NCI-H69 (cell line): ENCODE data around the gene CBFA2T3.

ENCODE experiments used
- DNase-seq: peaks from one replicate; lab custom pipeline; 2025; lab: John Stamatoyannopoulos, UW

The CBFA2T3 gene

DNA sequence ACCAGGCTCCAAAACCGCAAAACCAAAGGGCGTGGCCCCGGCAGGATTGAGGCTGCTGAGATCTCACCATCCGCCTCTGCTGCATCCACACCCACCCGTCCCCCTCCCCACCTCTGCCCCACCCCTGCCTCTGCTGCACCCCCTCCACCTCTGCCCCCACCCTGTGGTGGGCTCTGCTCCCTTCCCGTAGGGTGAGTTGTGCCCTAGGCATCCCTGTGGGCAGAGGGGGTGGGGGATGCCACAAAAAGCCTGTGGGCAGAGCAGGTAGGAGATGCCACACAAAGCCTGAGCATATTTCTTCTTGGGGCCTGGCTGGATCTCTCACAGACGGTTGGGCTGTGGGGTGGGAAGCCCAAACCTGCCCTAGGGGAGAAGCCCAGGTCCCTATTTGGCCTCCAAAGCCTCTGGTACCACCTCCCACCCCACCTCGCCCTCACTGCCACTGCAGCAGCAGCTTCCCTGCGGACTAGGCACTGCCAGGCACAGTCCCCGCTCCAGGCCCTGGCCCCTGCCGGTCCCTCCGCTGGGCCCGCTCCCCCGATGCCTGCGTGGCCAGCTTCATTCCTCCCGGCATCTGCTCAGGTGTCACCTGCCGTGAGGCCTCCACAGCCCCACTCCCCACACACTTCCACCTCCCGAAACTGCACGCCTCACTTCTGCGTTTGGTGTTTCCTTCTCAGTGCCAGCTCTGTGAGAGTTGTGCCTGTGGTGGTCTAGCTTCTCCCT, 99.3 kb downstream of the CBFA2T3 start:
- DNase-seq = no peak

DNA sequence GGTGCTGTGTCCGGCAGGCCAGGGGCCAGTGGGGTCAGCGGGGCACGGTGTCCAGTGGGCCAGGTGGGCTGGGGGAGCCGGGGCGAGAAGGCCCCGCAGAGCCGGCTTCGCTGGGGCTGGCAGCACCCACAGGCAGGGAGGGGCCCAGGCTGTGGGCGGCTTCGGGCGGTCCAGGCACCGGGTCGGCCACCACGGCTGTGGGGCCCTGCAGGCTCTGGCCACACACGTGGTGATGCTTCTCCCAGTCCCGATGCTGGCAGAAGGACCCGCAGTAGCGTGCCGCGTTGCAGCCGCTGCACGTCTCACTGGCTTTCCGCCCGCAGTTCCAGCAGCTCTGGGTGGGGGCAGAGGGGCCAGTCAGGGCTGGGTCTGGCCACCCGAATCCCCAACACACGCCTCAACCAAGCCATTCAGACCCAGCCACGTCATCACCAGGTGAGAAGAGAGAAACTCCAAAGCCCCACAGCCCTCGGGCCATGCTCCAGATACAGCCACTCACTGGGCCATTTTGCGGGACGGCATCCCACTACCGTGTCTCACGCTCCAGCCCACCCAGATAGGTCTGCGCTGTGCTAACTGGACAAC, 100.0 kb downstream of the CBFA2T3 start:
- DNase-seq = no peak

DNA sequence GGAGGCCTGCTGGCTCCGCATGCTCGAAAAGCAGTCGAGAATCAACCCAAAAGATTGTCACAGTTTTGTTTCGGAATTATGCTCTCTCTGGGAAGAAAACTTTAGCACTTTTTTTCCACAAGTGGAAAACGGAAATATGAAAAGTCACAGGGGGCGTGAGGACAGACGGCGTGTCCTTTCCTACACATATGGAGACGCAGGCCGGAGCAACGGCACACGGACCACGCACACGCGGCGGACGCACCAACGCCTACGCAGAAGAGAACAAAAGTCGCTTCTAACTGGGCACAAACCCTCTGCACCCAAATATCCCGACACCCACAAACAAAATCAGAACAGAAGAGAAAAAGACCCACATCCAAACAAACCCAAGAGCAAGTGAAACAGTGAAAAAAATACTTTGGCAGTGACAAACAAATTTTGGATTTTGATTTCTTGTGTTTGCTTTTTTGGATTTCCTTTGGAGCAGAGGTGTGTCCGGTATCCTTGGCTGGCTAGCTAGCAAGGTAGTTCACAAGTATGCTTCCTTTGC, 101.2 kb downstream of the CBFA2T3 start:
- no peak for DNase-seq

DNA sequence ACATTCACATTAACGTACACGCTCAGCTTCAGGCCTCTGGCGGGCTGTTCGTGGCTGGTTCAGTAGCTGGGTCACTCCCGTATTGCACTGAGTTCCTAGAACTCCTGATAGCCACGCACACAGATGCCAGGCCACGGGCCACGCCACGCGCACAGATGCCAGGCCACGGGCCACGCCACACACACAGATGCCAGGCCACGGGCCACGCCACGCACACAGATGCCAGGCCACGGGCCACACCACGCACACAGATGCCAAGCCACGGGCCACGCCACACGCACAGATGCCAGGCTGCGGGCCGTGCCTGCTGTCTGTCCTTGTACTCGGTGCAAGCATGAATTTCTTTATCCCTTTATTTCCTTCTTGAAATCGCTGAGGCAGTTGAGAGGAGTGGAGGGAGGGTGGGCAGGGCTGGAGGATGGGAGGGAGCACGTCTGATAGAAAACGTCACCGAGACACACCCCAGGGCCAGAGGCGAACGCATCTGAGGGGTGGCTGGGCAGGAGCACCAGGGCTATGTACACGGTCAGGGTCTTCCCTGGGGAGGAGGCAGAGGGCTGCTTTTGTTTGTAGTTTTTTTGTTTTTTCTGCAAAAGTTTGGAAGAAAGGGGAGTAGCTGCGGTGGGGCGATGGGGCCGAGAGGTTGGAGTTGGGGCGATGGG, 101.9 kb downstream of the CBFA2T3 start:
- no peak for DNase-seq

DNA sequence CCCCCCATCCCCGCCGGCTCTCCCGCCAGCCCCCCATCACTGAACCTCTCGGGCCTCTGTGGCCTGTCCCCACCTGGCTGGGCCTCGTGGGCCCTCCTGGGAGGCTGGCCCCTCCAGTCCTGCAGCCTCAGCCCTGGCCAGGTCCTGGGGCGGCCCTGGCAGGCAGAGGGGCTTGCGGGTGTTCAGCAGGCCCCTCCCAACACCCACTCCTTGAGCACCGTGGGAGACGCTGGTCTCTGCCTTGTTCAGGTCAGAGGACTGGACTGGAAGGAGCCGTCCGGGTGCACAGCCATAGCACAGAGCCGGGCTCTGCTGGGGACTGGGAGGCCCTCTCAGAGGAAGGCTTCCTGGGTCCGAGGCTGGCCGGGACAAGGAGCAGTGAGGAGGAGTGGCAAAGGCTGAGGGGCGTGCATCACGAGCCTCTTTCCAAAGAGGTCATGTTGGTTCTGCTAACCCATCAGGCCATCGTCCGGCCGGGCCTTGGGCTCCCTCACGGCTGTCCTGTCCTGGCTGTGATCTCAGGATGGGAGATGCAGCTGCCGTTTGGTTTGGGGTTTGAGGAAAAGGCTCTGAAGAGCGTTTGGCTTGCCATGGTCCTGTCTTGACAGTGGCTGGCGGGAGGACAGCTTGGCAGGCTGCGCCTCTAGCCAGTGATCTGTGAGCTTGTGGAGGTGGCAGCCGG, 104.2 kb downstream of the CBFA2T3 start:
- DNase-seq = no peak

DNA sequence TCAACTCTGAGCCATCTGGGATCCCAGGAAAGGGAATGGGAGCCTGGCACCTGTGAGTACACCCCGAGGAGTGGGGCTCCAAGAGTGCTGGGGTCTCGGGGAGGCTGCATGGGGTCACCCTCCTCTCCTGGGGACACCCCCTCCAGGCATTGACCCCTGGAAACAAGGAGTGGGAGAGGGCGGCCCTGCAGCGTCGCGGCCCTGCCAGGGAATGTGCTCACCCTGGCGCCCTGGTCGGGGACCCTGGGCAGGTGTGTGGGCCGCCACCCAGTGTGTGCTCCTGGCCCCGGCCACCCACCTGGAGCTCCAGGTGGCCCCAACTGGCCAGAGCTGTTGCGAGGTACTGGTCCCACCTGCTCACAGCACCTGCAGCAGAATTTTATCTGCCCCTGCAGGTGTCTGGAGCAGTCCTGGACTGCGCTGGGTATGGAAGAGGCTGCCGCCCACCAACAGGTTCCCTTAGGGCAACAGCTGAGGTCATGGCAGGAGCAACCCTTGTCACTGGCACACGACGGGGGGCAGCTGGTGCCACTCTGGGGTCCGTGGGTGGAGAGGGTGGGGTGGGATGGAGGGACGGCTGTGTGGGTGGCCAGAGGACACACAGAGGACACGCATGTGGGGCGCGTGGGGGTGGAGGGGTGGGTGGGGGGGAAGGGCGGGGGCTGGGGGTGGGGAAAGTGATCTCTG, 105.1 kb downstream of the CBFA2T3 start:
- DNase-seq = no peak

DNA sequence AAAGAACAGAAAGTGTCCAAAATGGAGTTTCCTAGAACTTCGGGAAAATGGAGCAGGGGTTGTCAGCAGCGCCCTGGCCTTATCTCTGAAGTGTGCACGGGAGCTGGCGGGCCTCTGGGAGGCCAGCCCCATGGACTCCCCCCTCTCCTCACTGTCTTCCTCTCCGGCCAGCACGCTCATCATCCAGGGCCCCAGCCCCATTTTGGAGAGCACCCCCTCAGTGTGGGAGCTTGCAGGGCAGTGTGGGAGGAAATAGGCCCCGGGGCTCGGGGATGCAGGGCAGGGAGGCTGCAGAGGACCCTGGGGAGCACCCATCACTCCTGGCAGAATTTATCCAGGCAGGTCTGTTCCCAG, 105.7 kb downstream of the CBFA2T3 start:
- no peak for DNase-seq

DNA sequence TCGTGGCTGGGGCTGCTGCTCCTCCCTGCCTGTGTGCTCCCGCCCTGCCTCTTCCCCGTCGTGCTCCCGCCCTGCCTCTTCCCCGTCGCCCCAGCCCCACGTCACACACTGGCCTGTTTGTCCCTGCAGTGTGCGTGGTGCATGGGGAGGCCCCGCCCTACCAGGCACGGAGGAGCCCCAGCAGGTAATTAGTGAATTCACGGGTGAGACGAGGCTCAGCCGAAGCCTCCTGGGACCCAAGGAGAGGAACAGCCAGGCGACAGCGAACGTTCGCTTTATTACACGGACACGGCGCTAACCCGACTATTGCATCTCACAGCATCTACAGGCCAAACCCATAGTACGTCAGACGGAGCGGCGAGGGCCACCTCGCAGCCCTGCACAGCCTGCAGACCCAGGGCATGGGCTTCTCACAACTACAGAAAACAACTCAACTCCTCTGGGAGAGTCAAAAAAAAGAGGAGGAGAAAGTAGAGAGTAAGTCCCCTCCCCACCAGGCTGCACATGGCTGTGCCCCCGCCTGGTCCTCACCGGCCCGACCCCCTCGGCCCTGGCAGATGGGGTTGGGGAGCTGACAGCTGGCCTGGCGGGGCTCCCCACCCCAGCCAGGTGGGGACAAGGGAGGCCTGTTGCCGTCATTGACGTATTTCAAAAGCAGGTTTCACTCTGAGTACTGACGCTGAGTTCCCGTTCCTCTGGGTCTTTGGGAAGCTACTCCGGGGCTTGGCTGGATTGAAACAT, 106.2 kb downstream of the CBFA2T3 start:
- DNase-seq = peak; percentile 26

DNA sequence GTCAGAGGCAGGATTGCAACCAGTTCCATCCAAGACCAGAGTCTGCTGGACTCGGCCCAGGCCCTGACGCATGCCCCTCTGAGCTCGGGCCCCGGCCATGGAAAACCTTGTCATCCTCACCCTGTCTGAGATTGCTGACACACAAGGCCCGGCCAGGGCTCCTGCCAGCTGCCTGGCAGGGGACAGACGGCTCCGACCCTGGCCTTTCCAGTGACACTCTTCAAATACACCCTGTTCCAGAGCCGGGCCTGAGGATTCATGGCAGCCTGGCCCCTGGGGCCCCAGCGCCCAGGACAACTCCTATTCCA, 107.4 kb downstream of the CBFA2T3 start:
- DNase-seq = no peak

DNA sequence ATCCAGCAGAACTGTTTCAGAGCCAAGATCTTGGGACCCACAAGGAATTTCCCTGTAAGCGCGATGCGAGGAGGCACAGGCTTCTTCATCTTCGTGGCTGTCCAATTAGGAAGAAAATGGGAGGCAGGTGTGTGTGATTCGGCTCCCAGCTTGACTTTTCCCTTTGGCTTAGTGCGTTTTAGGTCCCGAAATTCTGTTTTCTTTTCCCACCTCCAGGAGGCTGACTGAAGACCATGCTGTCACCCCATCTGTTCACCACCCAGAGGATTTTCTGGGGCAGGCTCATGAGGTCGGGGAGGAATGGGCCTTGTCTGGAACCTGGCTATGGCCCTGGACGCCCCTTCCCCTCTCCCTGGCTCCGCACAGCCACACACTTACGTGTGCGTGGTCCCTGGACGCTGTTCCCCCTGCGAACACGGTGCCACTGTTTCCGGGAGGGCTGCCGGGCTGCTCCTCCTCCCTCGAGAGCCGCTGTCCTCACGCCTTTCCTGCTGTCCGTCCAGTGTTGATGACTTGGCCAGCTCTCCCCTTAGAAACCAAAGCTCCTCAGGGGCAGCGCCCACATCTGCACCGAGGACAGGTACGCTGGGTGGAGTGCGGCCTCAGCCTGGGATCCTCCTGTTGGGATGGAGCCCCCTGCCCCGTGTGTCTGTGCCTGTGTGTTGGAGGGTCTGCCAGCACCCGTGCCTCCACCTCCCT, 107.9 kb downstream of the CBFA2T3 start:
- no peak for DNase-seq

DNA sequence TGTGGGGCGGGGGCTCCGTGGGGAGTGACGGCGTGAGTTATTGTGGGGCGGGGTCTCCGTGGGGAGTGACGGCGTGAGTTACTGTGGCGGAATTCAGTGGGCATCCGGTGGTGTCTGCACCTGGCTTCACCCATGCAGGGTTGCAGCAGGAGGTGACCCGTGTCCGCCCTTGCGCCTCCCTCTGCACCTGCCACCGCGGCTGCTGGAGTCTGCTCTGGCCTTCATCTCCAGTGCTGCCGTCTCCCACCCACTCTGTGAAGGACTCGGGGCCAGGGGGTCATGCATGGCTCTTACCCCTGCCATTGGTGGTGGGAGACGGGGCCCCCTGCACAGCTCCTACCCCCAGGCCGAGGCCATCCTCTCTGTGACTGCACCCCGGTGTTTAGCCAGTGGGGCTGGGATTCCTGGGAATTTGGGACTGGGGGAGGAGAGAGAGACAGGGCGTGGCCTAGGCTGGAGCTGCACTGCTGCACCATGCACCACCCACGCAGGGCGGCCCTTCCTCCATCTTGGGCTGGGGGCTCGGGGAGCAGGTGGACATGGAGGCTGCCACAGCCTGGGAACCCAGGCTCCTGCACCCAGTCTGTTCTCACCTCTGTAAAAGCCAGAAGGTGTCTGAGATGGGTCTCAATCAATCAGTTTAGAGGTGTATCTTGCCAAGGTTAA, 109.3 kb downstream of the CBFA2T3 start:
- peak; percentile 13 for DNase-seq

DNA sequence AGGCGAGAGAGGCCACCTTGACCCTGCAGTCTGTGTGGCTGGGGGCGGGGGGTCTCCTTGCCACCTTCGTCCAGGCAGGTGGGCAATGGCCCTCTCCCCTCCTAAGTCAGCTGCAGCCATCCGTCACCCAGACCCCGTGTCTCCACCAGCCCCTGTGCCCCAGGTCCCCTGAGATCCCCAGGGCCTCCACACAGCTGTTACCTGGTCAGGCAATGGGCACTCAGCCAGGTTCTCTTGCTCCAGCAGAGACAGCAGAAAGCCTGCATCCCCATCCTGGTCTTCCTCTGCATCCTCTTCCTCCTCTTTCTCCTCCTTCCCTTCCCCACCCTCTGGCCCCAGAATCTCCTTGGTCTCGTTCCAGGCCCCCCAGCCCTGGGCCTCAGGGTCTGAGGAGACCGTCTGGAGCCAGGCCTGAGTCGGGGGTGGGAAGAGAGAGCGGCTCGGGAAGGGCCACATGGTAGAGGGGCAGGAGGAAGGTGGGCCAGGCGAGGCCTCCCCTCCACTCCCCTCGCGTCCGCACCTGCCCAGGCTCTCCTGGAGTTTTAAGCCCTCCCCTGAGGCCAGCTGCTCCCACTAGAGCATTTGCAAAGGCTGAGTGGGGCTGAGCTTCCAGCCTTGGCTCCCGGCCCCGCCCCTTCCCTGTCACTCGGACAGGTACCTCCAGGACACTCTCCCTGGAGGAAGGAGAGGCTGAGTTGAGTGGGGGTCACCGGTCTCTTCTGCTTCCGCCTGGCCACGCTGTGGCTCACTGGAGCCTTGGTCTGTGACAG, 110.7 kb downstream of the CBFA2T3 start, which contains the start of gene PABPN1L:
Gene PABPN1L (minus strand): TSS at position 510 of the 770 bp plus-strand sequence. CDS start 54 bp downstream, at position 456.
- peak; percentile 63 for DNase-seq

DNA sequence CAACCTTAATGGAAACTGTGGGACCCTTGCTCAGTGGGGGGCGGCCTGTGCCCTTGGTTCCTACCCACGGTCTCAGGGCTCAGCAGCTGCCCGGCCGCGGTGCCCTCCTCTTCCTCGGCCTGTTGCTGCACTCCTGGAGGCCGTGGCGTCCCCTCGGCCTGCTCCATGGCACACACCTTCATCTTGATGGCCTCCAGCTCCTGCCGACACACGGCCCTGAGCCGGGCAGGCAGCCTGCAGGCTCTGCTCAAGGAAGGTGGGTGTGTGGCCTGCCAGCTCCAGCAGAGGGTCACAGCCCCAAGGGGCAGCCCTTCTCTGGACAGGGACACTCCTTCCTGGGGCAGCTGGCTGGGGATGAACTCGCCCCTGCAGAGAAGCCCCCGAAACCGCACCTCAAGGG, 111.3 kb downstream of the CBFA2T3 start:
- no peak for DNase-seq

DNA sequence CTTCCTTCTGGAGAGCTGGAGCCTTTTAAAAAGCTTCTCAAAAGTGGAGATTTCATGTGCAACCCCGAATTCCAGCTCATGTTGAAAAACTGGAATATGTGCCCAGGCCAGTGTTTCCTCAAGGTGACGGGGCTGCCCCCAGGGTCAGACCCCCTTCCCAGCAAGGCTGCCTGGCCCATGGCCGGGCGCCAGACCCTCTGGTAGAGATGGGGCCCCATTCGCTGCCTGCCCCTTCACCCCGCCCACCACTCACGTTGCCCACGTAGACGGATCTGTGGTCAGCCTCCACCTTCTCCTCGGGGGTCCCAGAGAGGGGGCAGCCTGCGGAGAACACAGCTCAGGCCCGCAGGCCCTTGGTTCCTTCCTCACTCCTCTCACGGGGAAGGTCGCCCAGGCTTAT, 111.7 kb downstream of the CBFA2T3 start:
- DNase-seq = no peak

DNA sequence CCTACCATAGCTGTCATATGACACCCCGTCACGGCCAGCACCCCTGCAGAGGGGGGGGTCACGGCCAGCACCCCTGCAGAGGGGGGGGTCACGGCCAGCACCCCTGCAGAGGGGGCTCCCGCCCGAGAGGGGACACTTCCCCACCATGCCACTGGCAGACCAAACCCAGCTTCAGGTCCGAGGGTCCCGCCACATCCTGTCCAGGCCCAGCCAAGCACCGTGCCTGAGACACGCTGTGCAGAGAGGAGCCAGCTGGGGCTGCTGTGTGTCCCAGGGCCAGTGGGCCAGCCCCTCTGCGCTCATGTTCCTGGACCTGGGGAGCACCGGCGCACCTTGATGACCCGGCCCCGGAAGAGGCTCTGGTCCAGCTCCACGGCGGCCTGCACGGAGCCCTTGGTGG, 112.5 kb downstream of the CBFA2T3 start:
- DNase-seq = no peak

DNA sequence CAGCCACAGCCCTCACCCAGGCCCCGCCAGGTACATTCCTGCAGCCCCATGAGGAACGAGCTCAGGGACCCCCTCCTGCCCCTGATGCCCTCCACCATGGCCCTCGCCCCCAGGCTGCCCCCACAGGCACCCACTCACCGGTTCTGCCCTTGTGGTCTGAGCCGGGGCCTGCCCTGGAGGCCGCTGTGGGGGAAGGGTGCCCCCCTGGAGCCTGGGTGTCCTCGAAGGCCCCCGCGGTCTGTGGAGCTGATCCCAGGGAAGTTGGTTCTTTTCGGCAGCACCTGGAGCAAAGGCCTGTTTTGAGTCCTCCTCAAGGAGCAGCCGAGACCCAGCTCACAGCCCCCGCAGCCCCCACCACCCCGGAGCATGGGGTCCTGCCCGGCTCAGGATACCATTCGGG, 112.9 kb downstream of the CBFA2T3 start:
- DNase-seq = no peak

DNA sequence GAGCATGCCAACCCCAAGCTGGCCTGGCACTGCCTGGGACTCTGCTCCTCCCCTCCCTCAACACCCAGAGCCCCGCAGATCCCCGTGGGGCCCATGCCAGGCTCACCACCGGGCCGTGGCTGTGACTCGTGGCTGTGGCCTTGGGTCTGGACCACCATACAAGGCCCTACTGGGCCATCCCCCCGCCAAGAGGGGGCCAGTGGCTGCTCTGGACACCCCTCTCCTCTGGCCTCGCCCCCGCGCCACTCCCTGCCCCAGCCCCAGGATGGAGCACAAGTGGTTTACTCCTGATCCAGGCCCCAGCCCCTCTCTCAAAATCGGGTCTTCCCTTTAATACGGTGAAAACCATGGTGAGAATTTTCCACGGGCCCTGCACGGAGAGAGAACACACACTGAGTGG, 113.6 kb downstream of the CBFA2T3 start:
- no peak for DNase-seq

DNA sequence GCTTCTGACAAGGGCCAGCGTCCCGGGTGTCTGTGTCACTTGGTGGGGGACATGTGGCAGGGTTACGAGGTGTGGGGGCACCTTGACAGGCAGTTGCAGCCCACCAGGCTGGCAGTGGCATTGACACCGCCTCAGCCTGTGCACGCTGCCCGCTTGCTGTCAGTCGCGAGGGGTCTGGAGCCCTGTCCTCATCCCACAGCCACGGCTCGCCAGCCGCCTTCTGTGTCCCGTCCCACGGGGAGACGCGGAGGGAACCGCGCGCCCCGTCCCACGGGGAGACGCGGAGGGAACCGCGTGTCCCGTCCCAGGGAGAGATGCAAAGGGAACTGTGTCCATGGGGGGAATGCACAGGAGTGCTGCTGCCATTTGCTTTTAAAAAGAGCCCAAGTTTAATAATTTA, 114.0 kb downstream of the CBFA2T3 start:
- no peak for DNase-seq

DNA sequence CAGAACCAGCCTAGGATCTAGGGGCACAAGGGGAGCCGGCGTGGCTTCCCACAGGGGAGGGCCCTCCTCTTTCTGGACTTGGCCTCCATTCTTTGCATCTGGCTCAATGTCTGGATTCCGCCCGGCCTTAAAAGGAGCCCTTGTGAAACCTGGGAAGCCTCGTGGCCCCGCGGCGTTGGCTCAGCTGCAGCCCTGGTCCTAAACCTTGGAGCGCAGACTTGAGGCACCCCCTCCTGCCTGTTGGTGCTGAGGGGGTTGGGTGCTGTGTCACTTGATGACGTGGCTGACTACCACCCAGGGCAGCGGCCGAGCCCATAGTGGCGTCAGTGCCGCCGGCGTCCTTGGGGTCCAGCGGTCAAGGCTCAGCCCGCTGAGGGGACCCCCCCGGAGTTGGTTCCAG, 115.6 kb downstream of the CBFA2T3 start:
- no peak for DNase-seq
